ENCODE data around the gene ANXA1. TPM values are rescaled to one million over a fixed set of nuclear protein-coding genes. Genes with fewer than 3 reads are reported as not detected.
"Not testable (repeated sequence)": the region's sequence is repeated elsewhere in the genome, so short reads cannot be mapped to it uniquely, and the experiment has no call there.

Gene ANXA1
- total RNA-seq, 1 donor from 2014 or later: 35.2 TPM

DNA sequence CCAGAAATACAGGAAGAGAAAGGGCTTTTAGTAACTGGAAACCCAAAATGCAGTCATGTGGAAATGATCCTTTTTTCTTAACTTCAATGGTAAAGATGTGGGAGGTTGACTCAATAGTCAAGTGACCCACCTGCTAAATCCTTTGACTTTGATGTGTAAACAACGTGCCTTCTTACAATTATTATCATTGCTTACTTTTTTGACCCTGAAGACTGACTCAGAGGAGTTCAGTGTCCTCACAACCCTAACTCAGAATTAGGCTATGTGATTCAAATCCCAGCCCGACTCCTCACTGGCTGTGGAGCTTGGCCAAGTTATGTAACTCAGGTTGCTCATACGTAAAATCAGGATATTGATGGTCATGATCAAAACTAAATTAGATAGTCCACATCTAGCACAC, 27.9 kb downstream of the ANXA1 start:
- Mint-ChIP-seq H3K27ac (no peak overlapping the region), H3K4me1 (ENCODE audit: low read depth) (peaks cover 15% of the 10 kb centered on the region), H3K4me3 (no peak overlapping the region), H3K9me3 (no peaks in the 10 kb centered on the region), H3K27me3 (ENCODE audit: insufficient read depth) (peaks cover 2% of the 10 kb centered on the region), H3K36me3 (ENCODE audit: low read depth) (no peaks in the 10 kb centered on the region)
- intact Hi-C loops (cut with micrococcal nuclease): no loop called here
- no peak for DNase-seq (ENCODE audit: low spot score)

DNA sequence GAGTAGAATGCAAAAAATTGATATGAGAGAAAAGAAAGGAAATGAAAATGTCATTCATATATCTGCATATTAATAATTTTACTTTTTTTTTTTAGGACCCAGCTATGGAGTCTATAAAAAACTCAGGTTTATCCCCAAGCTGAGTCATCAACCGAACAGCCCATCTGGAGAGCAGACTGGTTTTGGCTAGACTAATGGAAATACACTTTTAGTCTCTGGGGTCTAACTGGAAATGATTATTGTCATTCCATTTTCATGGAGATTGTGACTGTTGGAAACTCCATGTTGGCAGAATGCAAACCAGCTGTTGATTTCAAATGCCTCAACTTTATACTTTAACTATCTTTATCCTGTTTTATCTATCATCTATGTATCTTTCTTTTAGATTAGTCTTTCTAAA, 28.7 kb downstream of the ANXA1 start:
- Mint-ChIP-seq H3K4me1 (ENCODE audit: low read depth) (peaks cover 15% of the 10 kb centered on the region), H3K36me3 (ENCODE audit: low read depth) (no peaks in the 10 kb centered on the region), H3K4me3 (no peak overlapping the region), H3K27ac (no peak overlapping the region), H3K27me3 (ENCODE audit: insufficient read depth) (peaks cover 2% of the 10 kb centered on the region), H3K9me3 (no peaks in the 10 kb centered on the region)
- intact Hi-C loops (cut with micrococcal nuclease): loop anchor here (5.0 kb wide), 2 partner anchors 323 to 898 kb away; no protein-coding TSS in a partner anchor
- no peak for DNase-seq (ENCODE audit: low spot score)

DNA sequence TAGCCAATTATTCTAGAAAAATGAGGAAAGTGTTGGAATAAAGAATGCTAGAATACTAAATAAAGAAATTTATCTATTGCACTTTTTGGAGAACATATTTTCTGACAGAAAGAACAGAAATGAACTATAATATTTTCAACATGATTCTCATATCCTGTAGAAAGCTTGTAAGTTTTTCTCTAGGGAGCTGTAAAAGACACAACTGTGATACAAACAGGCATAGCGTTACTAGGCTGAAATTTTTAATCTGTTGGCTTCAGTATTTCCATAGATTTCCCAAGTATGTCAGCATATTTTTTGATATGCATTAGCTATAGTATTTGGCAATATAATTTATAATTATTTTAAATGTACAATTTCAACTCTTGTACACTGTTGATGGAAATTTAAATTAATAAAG, 31.3 kb downstream of the ANXA1 start:
- peaks cover 15% of the 10 kb centered on the region for H3K4me1 Mint-ChIP-seq (ENCODE audit: low read depth)
- peaks cover 14% of the 10 kb centered on the region for H3K27me3 Mint-ChIP-seq (ENCODE audit: insufficient read depth)
- no peak overlapping the region for H3K27ac Mint-ChIP-seq
- H3K9me3 Mint-ChIP-seq: no peaks in the 10 kb centered on the region
- H3K36me3 Mint-ChIP-seq (ENCODE audit: low read depth): no peaks in the 10 kb centered on the region
- DNase-seq (ENCODE audit: low spot score): no peak
- H3K4me3 Mint-ChIP-seq: no peak overlapping the region
- intact Hi-C loops (cut with micrococcal nuclease): loop anchor here (1.0 to 5.0 kb wide), 3 partner anchors 51 to 901 kb away; no protein-coding TSS in a partner anchor

DNA sequence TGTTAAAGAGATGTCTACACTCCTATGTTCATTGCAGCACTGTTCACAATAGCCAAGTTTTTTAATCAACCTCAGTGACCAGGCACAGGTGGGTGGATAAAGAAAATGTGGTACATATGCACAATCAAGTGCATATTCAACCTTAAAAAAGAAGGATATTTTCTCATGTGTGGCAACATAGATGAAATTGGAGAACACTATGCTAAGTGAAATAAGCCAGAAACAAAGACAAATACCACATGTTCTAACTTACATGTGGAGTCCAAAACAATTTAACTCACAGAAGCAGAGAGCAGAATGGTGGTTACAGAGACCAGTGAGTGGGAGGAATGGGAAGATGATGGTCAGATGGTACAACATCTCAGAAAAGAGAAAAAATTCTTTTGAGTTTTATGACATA, 31.8 kb downstream of the ANXA1 start:
- no peak for DNase-seq (ENCODE audit: low spot score)
- H3K4me3 Mint-ChIP-seq: no peak overlapping the region
- H3K4me1 Mint-ChIP-seq (ENCODE audit: low read depth): peaks cover 15% of the 10 kb centered on the region
- intact Hi-C loops (cut with micrococcal nuclease): loop anchor here (5.0 kb wide), 2 partner anchors 326 to 901 kb away; no protein-coding TSS in a partner anchor
- no peaks in the 10 kb centered on the region for H3K36me3 Mint-ChIP-seq (ENCODE audit: low read depth)
- H3K27ac Mint-ChIP-seq: no peak overlapping the region
- peaks cover 19% of the 10 kb centered on the region for H3K27me3 Mint-ChIP-seq (ENCODE audit: insufficient read depth)
- H3K9me3 Mint-ChIP-seq: no peaks in the 10 kb centered on the region

DNA sequence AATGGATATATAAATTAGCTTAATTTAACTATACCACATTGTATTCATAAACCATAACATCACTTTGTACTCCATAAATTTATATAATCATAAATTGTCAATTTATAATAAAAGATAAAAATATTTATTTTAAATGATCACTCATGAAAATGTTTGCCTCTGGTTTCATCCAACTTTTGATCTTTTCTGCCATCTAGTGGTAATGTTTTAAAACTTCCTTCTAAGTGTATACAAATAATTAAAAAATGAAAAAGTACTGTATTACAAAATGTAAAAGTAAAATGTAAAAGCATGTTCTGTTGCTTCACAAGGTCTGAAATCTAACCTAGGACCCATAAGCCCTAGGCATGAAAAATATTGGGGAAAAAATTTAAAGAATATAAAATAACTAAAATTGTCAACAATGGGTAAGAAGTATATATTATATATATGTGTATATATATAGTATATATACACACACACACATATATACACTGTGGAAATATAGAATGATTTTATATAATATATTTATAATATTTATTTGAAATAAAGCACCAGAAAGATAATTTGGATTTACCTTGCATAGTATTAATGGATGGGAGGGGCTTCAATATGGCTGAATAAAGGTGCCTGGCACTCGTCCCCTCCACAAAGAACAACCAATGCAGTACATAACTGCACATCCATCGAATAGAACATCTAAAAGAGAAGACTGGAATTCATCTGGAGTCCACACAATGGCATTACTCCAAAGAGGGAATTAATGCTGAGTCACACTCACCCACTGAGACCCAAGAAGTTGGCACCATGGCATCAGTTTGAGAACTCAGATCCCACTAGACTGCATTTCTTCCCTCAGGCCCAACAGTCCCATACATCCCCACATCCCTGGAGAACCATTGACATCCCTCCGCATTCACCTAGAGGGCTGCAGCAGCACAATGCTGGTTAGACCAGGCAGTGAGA, 32.5 kb downstream of the ANXA1 start:
- Mint-ChIP-seq H3K36me3 (ENCODE audit: low read depth) (no peaks in the 10 kb centered on the region), H3K4me1 (ENCODE audit: low read depth) (peaks cover 13% of the 10 kb centered on the region), H3K27ac (no peak overlapping the region), H3K9me3 (no peaks in the 10 kb centered on the region), H3K27me3 (ENCODE audit: insufficient read depth) (peaks cover 25% of the 10 kb centered on the region), H3K4me3 (no peak overlapping the region)
- intact Hi-C loops (cut with micrococcal nuclease): loop anchor here (1.0 to 5.0 kb wide), 5 partner anchors 35 to 902 kb away; no protein-coding TSS in a partner anchor
- DNase-seq (ENCODE audit: low spot score): no peak

DNA sequence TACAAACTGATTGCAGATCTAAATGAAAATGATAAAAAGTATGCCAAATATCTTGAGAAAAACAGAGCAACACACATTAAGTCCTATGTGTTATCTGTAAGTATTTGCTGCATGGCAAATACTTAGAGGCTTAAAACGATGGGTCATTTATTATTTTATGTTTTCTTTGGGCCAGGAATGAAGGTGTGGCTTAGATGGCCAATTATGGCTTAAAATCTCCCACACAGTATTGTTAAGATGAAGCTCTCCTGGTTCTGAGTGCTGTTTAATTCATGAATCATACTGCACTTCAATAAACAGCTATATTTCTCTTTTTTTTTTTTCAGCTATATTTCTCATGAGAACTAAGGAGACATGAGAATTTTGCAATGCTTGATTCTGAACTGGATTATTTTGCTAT, 39.4 kb downstream of the ANXA1 start:
- H3K4me1 Mint-ChIP-seq (ENCODE audit: low read depth); H3K36me3 Mint-ChIP-seq (ENCODE audit: low read depth); intact Hi-C loops (cut with micrococcal nuclease); DNase-seq (ENCODE audit: low spot score); H3K27ac Mint-ChIP-seq; H3K4me3 Mint-ChIP-seq; H3K9me3 Mint-ChIP-seq: not testable (repeated sequence)
- peaks cover 25% of the 10 kb centered on the region for H3K27me3 Mint-ChIP-seq (ENCODE audit: insufficient read depth)

DNA sequence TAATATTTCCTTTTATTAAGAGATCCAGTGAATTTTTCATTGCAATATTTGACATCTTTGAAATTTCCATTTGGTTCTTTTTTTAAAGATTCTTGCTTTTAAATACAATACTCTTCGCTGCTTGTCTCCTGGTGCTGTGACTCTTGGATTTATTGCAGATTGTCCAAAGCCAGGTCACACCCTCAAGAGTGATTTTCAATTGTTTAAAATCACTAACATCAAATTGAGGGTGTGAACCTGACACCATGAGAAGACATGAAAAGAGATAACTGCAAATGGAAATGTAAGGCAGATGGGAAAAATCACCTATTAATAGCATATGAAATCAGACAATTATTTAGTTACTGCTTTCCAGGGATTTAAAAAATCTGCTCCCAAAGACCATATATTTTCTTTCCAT, 42.6 kb downstream of the ANXA1 start:
- intact Hi-C loops (cut with micrococcal nuclease): no loop called here
- Mint-ChIP-seq H3K36me3 (ENCODE audit: low read depth) (no peaks in the 10 kb centered on the region), H3K9me3 (no peaks in the 10 kb centered on the region), H3K4me1 (ENCODE audit: low read depth) (no peaks in the 10 kb centered on the region), H3K27me3 (ENCODE audit: insufficient read depth) (peaks cover 6% of the 10 kb centered on the region), H3K4me3 (no peak overlapping the region), H3K27ac (no peak overlapping the region)
- DNase-seq (ENCODE audit: low spot score): no peak

DNA sequence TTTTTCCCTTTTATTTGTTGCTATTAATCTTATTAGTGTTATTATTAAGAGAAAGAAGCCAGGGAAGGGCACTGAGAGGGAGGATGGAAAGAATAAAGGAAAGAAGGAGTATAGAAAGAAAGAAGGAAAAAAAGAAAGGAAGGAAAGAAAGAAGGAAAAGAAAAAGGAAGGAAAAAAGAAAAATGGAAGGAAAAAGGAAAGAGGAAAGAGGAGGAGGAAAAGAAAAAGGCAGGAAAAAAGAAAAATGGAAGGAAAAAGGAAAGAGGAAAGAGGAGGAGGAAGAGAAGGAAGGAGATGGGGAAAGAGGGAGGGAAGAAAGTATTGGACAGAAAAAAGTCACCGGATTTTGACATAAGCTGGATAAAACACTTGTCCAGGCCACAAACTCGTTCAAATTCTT, 47.8 kb downstream of the ANXA1 start:
- peaks cover 6% of the 10 kb centered on the region for H3K27me3 Mint-ChIP-seq (ENCODE audit: insufficient read depth)
- H3K9me3 Mint-ChIP-seq: no peaks in the 10 kb centered on the region
- no peak overlapping the region for H3K27ac Mint-ChIP-seq
- H3K4me3 Mint-ChIP-seq: no peak overlapping the region
- H3K36me3 Mint-ChIP-seq (ENCODE audit: low read depth): no peaks in the 10 kb centered on the region
- H3K4me1 Mint-ChIP-seq (ENCODE audit: low read depth): no peaks in the 10 kb centered on the region
- intact Hi-C loops (cut with micrococcal nuclease): no loop called here
- DNase-seq (ENCODE audit: low spot score): no peak

DNA sequence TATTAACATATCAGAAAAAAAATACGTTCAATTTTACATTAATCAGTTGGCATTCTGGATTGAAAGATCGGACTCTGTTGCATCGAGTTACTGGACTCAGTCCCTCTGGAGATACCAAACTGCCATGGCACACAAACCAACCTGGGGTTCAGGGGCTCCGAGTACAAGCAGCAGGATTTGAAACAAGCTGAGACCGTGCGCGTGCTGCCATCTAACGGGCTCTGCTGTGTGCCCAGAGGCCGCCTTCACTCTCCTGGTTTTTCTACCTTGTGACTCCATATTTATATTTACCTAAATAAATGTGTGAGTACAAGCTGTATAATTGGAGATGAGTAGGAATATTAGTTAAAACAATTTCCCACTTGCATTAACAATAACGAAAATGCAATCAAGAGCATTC, 48.2 kb downstream of the ANXA1 start:
- Mint-ChIP-seq H3K36me3 (ENCODE audit: low read depth) (no peaks in the 10 kb centered on the region), H3K27me3 (ENCODE audit: insufficient read depth) (peaks cover 6% of the 10 kb centered on the region), H3K4me1 (ENCODE audit: low read depth) (no peaks in the 10 kb centered on the region), H3K27ac (no peak overlapping the region), H3K9me3 (no peaks in the 10 kb centered on the region), H3K4me3 (no peak overlapping the region)
- intact Hi-C loops (cut with micrococcal nuclease): loop anchor here (1.0 kb wide), 3 partner anchors 1179 to 1543 kb away; no protein-coding TSS in a partner anchor
- DNase-seq (ENCODE audit: low spot score): no peak

DNA sequence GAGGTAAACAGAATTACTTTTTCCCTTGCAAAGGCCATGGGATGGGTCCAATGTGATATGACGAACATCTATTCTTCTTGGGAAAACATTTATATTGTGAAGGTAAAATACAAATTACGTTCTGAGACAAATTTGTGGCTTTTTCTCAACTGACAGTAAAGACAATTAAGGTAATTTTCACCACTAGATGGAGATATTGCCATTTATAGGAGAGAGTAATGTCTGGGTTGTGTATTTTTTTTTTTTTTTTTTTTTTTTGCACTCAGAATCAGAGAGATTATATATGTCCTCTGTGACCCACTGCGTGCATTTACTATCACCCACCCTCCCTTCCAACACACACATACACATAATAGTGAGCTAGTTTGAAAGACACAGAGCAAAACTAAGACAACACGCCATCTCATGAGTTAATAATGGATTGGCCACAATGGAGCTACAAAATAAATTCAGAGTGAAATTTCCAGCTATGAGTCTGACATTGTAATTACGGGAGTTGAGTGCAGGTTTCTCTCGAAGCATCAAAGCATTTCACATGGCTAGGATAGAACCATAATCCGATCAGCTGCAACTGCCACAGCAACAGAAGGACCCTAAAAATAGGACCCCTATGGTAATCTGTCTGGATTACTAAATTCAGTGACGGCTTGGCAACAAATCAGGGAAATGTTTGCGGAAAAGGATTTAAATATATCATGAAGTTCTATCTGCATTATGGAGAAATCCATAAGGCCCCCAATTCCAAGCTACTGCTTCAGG, 49.2 kb downstream of the ANXA1 start:
- Mint-ChIP-seq H3K9me3 (no peaks in the 10 kb centered on the region), H3K36me3 (ENCODE audit: low read depth) (no peaks in the 10 kb centered on the region)
- intact Hi-C loops (cut with micrococcal nuclease): loop anchor here (1.0 kb wide), 3 partner anchors 1178 to 1542 kb away; no protein-coding TSS in a partner anchor

DNA sequence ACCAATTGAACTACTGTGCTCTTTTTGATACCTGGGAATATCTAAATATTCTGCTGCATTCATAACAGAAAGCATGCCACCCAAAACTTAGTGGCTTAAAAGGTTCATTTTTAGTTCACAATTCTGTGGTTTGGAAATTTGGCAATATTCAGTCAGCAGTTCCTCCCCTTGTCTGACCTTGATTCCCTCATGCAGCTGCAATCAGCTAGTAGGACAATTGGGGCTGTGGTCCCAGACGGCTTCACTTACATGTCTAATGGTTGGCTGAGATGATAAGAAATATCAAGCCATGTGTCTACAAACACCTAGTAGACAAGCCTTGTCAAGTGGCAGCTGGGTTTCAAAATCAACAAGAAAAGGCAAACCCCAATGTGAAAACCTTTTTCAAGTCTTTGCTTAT, 51.3 kb downstream of the ANXA1 start:
- Mint-ChIP-seq H3K36me3 (ENCODE audit: low read depth) (no peaks in the 10 kb centered on the region), H3K4me1 (ENCODE audit: low read depth) (no peaks in the 10 kb centered on the region), H3K9me3 (no peaks in the 10 kb centered on the region), H3K27me3 (ENCODE audit: insufficient read depth) (peaks cover 6% of the 10 kb centered on the region), H3K27ac (no peak overlapping the region), H3K4me3 (no peak overlapping the region)
- DNase-seq (ENCODE audit: low spot score): no peak
- intact Hi-C loops (cut with micrococcal nuclease): no loop called here

More for the DNA sequence above, 49.2 kb downstream of the ANXA1 start:
- H3K27me3 Mint-ChIP-seq (ENCODE audit: insufficient read depth): peaks cover 6% of the 10 kb centered on the region
- H3K4me3 Mint-ChIP-seq: no peak overlapping the region
- no peak overlapping the region for H3K27ac Mint-ChIP-seq
- H3K4me1 Mint-ChIP-seq (ENCODE audit: low read depth): no peaks in the 10 kb centered on the region
- DNase-seq (ENCODE audit: low spot score): no peak

DNA sequence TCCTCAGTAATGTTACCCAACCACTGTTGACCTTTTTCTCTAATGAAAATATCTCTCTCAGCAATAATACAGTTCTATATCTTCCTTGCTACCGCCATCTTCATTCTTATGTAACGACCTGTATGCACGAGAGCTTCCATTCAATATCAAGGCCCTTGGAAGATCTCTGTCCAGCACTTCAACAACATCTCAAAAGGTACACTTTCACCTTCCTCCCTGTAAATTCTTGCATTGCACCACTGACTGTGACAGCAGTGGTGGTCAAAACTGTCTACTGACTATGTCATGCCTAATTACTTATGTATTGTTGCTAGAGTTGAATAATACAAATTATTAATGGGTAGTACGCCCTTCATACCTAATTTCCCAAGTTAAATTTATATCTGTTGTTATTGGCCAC, 53.3 kb downstream of the ANXA1 start:
- Mint-ChIP-seq H3K27ac (no peak overlapping the region), H3K27me3 (ENCODE audit: insufficient read depth) (peaks cover 3% of the 10 kb centered on the region)

DNA sequence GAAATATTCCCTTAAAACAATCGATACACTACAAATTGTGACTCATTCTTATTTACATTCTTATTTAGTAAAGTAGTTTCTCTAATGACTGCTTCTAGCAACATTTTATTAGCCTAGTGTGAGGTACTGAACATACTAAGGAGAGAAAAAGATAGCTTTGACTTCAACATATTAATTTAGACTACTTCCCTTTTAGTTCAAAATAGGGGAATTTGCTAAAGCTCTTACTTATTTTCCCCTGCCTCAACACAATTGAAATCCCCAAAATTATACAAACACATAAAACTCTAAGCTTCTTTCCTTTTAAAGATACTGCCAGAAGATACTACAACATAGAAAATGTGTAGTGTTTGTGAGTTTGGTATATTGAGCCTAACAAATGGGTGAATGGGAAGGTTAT, 55.2 kb downstream of the ANXA1 start:
- no peaks in the 10 kb centered on the region for H3K36me3 Mint-ChIP-seq (ENCODE audit: low read depth)
- intact Hi-C loops (cut with micrococcal nuclease): no loop called here
- H3K4me3 Mint-ChIP-seq: no peak overlapping the region
- no peak for DNase-seq (ENCODE audit: low spot score)
- no peaks in the 10 kb centered on the region for H3K9me3 Mint-ChIP-seq
- peaks cover 6% of the 10 kb centered on the region for H3K27me3 Mint-ChIP-seq (ENCODE audit: insufficient read depth)
- H3K27ac Mint-ChIP-seq: no peak overlapping the region
- no peaks in the 10 kb centered on the region for H3K4me1 Mint-ChIP-seq (ENCODE audit: low read depth)

More for the DNA sequence above, 53.3 kb downstream of the ANXA1 start:
- intact Hi-C loops (cut with micrococcal nuclease): no loop called here
- no peak overlapping the region for H3K4me3 Mint-ChIP-seq
- H3K36me3 Mint-ChIP-seq (ENCODE audit: low read depth): no peaks in the 10 kb centered on the region
- no peak for DNase-seq (ENCODE audit: low spot score)
- no peaks in the 10 kb centered on the region for H3K4me1 Mint-ChIP-seq (ENCODE audit: low read depth)
- no peaks in the 10 kb centered on the region for H3K9me3 Mint-ChIP-seq
